ENCODE data around the gene ULBP2.
"Not testable (repeated sequence)": the region's sequence is repeated elsewhere in the genome, so short reads cannot be mapped to it uniquely, and the experiment has no call there.

The ULBP2 gene

GRCh38 chr6:149899926-149900619 is 41.7 kb upstream of the ULBP2 start:
- no peak for TF ChIP-seq Cebpa-rat (IDR thresholded peaks at IDR 0.05)
- no peak overlapping the region for H3K4me2 ChIP-seq
- H3K9me3 ChIP-seq, result no peaks in the 10 kb centered on the region
- H3K36me3 ChIP-seq, result no peaks in the 10 kb centered on the region
- H4K20me1 ChIP-seq, result no peaks in the 10 kb centered on the region
- peaks cover 29% of the 10 kb centered on the region for H3K4me1 ChIP-seq
- H3K4me3 ChIP-seq, result no peak overlapping the region
- no peak overlapping the region for H3K9ac ChIP-seq
- H3K27ac ChIP-seq, result no peak overlapping the region
- H3K27me3 ChIP-seq, result no peaks in the 10 kb centered on the region

GRCh38 chr6:149900620-149901443 is 41.0 kb upstream of the ULBP2 start:
- Histone ChIP-seq H3K4me1 (peaks cover 29% of the 10 kb centered on the region), H3K36me3 (no peaks in the 10 kb centered on the region), H3K9me3 (no peaks in the 10 kb centered on the region), H3K4me2 (no peak overlapping the region), H3K4me3 (no peak overlapping the region), H3K27me3 (no peaks in the 10 kb centered on the region), H3K27ac (no peak overlapping the region), H4K20me1 (no peaks in the 10 kb centered on the region), H3K9ac (no peak overlapping the region)
- no peak for TF ChIP-seq Cebpa-rat (IDR thresholded peaks at IDR 0.05)

GRCh38 chr6:149901444-149902140 is 40.2 kb upstream of the ULBP2 start:
- no peak overlapping the region for H3K4me3 ChIP-seq
- no peak overlapping the region for H3K27ac ChIP-seq
- no peak overlapping the region for H3K4me2 ChIP-seq
- no peak for TF ChIP-seq Cebpa-rat (IDR thresholded peaks at IDR 0.05)
- peaks cover 29% of the 10 kb centered on the region for H3K4me1 ChIP-seq
- H4K20me1 ChIP-seq, result no peaks in the 10 kb centered on the region
- H3K27me3 ChIP-seq, result no peaks in the 10 kb centered on the region
- H3K9ac ChIP-seq, result no peak overlapping the region
- no peaks in the 10 kb centered on the region for H3K36me3 ChIP-seq
- H3K9me3 ChIP-seq, result no peaks in the 10 kb centered on the region

- Histone ChIP-seq H3K36me3 (no peaks in the 10 kb centered on the region), H3K27ac (no peak overlapping the region), H3K9ac (no peak overlapping the region), H3K4me1 (peaks cover 29% of the 10 kb centered on the region), H3K9me3 (peaks cover 20% of the 10 kb centered on the region), H4K20me1 (no peaks in the 10 kb centered on the region), H3K27me3 (no peaks in the 10 kb centered on the region), H3K4me2 (no peak overlapping the region), H3K4me3 (no peak overlapping the region)
- no peak for TF ChIP-seq Cebpa-rat (IDR thresholded peaks at IDR 0.05)
Observed at GRCh38 chr6:149903938-149904611, 37.7 kb upstream of the ULBP2 start.

- Histone ChIP-seq H4K20me1 (no peaks in the 10 kb centered on the region), H3K36me3 (no peaks in the 10 kb centered on the region), H3K9ac (no peak overlapping the region), H3K27me3 (no peaks in the 10 kb centered on the region), H3K4me3 (no peak overlapping the region), H3K27ac (peak overlapping the region; percentile 12), H3K9me3 (peaks cover 27% of the 10 kb centered on the region), H3K4me1 (peaks cover 29% of the 10 kb centered on the region), H3K4me2 (peak overlapping the region; percentile 79)
- no peak for TF ChIP-seq Cebpa-rat (IDR thresholded peaks at IDR 0.05)
Observed at GRCh38 chr6:149904661-149905370, 37.0 kb upstream of the ULBP2 start.

GRCh38 chr6:149905371-149905910 is 36.4 kb upstream of the ULBP2 start:
- peak overlapping the region; percentile 12 for H3K27ac ChIP-seq
- H4K20me1 ChIP-seq, result no peaks in the 10 kb centered on the region
- H3K4me1 ChIP-seq, result peaks cover 29% of the 10 kb centered on the region
- H3K36me3 ChIP-seq, result no peaks in the 10 kb centered on the region
- peak overlapping the region; percentile 79 for H3K4me2 ChIP-seq
- no peak for TF ChIP-seq Cebpa-rat (IDR thresholded peaks at IDR 0.05)
- H3K9ac ChIP-seq, result no peak overlapping the region
- H3K4me3 ChIP-seq, result no peak overlapping the region
- no peaks in the 10 kb centered on the region for H3K27me3 ChIP-seq
- H3K9me3 ChIP-seq, result peaks cover 32% of the 10 kb centered on the region

- H4K20me1 ChIP-seq, result no peaks in the 10 kb centered on the region
- no peaks in the 10 kb centered on the region for H3K27me3 ChIP-seq
- H3K4me1 ChIP-seq, result peaks cover 29% of the 10 kb centered on the region
- H3K4me2 ChIP-seq, result peak overlapping the region; percentile 79
- H3K9ac ChIP-seq, result no peak overlapping the region
- H3K4me3 ChIP-seq, result no peak overlapping the region
- peaks cover 32% of the 10 kb centered on the region for H3K9me3 ChIP-seq
- H3K36me3 ChIP-seq, result no peaks in the 10 kb centered on the region
- peak overlapping the region; percentile 12 for H3K27ac ChIP-seq
- TF ChIP-seq Cebpa-rat (IDR thresholded peaks at IDR 0.05), result no peak
Observed at GRCh38 chr6:149905911-149906371, 35.9 kb upstream of the ULBP2 start.

GRCh38 chr6:149906405-149906804 is 35.4 kb upstream of the ULBP2 start:
- Histone ChIP-seq H3K27me3 (no peaks in the 10 kb centered on the region), H3K4me2 (peak overlapping the region; percentile 79), H3K9me3 (peaks cover 32% of the 10 kb centered on the region), H3K9ac (no peak overlapping the region), H3K4me3 (no peak overlapping the region), H3K36me3 (no peaks in the 10 kb centered on the region), H3K27ac (0 out of 2 replicates have a peak overlapping the region, but pooled peaks have one; percentile 12), H3K4me1 (peaks cover 29% of the 10 kb centered on the region), H4K20me1 (no peaks in the 10 kb centered on the region)
- no peak for TF ChIP-seq Cebpa-rat (IDR thresholded peaks at IDR 0.05)

- Histone ChIP-seq H4K20me1 (no peaks in the 10 kb centered on the region), H3K27ac (no peak overlapping the region), H3K4me3 (no peak overlapping the region), H3K27me3 (no peaks in the 10 kb centered on the region), H3K4me2 (no peak overlapping the region), H3K9me3 (peaks cover 32% of the 10 kb centered on the region), H3K4me1 (peaks cover 29% of the 10 kb centered on the region), H3K9ac (no peak overlapping the region), H3K36me3 (no peaks in the 10 kb centered on the region)
- no peak for TF ChIP-seq Cebpa-rat (IDR thresholded peaks at IDR 0.05)
Observed at GRCh38 chr6:149907317-149907716, 34.5 kb upstream of the ULBP2 start.

- H4K20me1 ChIP-seq, H3K36me3 ChIP-seq, H3K27ac ChIP-seq, H3K4me2 ChIP-seq, H3K27me3 ChIP-seq, H3K9ac ChIP-seq, H3K4me3 ChIP-seq: not testable (repeated sequence)
- peaks cover 29% of the 10 kb centered on the region for H3K4me1 ChIP-seq
- peaks cover 32% of the 10 kb centered on the region for H3K9me3 ChIP-seq
Observed at GRCh38 chr6:149908480-149908879, 33.3 kb upstream of the ULBP2 start.

Data from BLaER1 (cell line).